Left lobe of liver (tissue), 2 donors: ENCODE data around the gene KCNMB4. TPM values are rescaled to one million over a fixed set of nuclear protein-coding genes. Genes with fewer than 3 reads are reported as not detected.
"Not testable (repeated sequence)": the region's sequence is repeated elsewhere in the genome, so short reads cannot be mapped to it uniquely, and the experiment has no call there.

Experiments used
- ATAC-seq: fragments of 200-7000 bp; cut with Tn5 transposase; one replicate; pipeline ENCODE4 v1.9.1; 2020; ENCODE audit warnings: mild to moderate bottlenecking, moderate library complexity
- DNase-seq: peaks from one replicate; pipeline ENCODE4 v3.0.0-alpha.2; 2020; ENCODE audit warnings: low spot score
- total RNA-seq: library from RNA; stranded (reverse); gene quantifications from one replicate; pipeline ENCODE4 v1.2.1, GENCODE V29; 2021
- donor health status: DM: no; HTN: no; CAD: no; lungs with moderate emphysema.
- donor health status: DM: no; HTN: yes; CAD: no.

The KCNMB4 gene
- total RNA-seq, 1 donor from 2014 or later: 0.65 TPM

DNA sequence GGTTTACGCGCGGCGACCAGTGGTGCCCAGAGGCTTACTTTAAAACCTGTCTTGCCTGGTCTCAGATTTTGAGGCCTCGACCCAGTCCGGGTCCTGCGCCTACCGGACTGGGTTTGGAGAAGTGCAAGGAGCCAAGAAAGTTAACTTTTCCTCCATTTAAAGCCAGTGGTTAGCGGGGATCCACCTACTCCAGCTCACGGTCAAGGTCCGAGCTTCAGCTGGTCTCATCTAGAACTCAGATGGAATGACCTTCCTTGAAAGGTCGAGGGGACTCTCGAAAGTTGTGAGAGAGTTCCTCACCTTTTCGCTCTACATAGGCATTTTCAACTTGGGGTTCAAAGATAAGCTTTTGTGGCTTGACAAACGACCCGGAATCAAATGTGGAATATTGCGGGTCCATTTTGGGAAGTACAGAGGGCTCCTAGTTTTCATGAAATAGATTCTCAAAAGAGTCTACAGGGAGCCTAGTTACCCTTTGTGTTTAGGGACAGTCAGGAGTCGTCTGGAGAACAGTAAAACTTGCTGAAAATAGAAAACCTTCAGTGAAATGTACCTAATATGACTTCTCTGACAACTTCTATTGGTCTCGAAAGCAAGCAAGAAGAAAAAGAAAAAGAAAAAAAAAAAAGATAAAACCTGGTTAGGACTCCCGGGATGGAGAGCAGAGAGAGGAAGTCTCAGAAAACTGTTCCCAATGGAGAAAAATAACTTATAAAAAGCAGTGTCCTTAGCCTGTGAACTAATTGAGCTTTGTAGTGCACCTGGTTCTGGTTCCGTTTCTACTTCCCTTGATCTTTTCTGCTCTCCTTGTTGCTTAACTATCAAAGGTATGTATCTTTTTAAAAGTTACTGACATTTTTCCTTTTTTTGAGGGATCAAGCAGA lies 1.4 kb downstream of the KCNMB4 start:
- DNase-seq (no peak), ATAC-seq (peak; percentile 6)

DNA sequence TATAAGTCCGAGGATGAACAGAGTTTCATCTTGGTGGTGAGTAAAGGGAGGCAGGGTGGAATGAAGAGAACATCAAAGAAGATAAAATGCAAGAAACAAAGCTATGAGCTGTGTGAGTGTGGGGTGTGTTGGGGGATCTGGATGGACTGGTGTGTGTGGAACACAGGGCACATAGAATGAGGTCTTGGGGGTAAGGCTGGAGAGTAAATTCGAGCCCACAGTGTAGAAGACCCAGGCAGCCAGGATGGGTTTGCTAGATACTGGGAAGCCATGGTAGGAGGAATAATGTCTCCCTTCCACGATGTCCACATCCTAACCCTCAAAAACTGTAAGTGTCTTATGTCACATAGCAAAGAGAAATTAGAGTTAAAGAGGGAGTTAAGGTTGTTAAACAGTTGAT lies 6.8 kb downstream of the KCNMB4 start:
- DNase-seq: no peak
- ATAC-seq: no peak

DNA sequence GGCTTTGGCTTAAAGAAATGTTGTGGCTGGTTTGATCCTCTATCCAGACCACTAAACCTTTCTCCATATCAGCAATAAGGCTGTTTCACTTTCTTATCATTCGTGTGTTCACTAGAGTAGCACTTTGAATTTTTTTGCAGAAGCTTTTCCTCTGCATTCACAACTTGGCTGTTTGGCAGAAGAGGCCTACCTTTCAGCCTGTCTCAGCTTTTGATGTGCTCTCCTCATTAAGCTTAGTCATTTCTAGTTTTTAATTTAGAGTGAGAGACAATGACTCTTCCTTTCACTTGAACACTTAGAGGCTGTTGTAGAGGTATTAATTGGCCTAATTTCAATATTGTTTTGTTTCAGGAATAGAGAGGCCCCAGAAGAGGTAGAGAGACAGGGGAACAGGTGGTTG lies 13.8 kb downstream of the KCNMB4 start:
- no peak for ATAC-seq

DNA sequence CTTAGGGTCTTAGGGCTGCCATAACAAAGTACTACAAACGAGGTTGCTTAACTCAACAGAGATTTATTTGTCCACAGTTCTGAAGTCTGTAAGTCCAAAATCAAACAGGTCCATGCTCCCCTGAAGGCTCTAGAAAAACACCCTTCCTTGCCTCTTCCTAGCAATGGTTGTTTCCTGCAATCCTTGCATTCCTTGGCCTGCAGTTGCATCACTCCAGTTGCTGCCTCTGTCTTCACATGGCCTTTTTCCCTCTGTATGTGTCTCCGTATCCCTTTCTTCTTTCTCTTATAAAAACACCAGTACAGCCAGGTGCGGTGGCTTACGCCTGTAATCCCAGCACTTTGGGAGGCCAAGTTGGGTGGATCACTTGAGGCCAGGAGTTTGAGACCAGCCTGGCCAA lies 17.4 kb downstream of the KCNMB4 start:
- DNase-seq: no peak
- no peak for ATAC-seq

More for the DNA sequence above, 13.8 kb downstream of the KCNMB4 start:
- DNase-seq: no peak

DNA sequence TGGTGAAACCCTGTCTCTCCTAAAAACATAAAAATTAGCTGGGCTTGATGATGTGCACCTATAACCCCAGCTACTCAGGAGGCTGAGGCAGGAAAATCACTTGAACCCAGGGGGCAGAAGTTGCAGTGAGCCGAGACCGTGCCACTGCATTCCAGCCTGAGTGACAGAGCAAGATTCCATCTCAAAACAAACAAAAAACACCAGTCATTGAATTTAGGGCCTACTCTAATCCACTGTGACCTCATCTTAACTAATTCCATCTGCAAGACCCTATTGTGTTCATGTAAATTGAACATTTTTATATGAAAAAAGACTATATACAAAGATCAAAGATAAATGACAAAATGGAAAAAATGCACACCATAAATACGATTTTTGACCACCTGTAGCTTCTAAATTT lies 17.8 kb downstream of the KCNMB4 start:
- no peak for DNase-seq
- no peak for ATAC-seq

DNA sequence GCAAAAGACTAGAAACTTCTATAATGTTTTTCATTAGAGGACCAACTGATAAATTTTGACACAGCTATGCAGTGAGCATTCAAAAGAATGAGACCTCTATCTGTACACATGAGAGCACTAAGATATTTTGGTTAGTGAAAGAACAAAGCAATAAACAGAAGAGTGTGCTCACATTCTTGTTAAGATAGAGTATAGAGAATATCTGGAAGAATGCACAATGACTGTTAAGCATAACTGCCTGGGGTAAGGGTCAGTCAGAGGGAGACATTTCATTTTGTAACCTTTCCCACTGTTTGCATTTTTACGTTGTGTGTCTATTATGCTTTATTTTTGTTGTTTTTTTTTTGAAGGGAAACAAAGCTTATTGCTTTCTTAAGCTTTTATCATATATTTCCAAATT lies 20.7 kb downstream of the KCNMB4 start:
- ATAC-seq (no peak), DNase-seq (no peak)

DNA sequence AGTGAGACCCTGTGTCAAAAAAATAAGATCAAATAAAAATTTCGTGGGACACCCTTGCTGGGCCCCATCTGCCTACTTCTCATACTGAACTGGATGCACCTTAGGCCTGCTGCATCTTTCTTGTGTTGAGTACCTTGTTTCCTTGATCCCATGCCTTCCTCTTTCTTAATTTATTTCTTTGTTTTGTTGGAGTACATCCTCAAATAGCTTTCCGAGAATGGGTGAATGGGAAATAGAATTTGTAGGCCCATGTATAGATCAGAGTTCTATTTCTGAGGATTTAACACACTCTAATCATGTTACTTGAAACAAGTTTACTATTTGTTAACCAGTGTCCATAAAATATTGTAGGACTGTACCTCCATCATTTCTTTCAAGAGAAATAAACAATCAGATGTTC lies 23.6 kb downstream of the KCNMB4 start:
- ATAC-seq (no peak), DNase-seq (no peak)

DNA sequence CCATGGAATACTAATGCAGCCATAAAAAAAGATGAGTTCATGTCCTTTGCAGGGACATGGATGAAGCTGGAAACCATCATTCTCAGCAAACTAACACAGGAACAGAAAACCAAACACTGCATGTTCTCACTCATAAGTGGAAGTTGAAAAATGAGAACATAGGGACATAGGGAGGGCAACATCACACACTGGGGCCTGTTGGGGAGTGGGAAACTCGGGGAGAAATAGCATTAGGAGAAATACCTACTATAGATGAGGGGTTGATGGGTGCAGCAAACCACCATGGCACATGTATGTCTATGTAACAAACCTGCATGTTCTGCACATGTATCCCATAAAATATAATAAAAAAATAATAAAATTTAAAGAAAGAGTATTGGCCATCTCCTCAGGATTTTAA lies 26.5 kb downstream of the KCNMB4 start:
- not testable (repeated sequence) for DNase-seq, ATAC-seq

DNA sequence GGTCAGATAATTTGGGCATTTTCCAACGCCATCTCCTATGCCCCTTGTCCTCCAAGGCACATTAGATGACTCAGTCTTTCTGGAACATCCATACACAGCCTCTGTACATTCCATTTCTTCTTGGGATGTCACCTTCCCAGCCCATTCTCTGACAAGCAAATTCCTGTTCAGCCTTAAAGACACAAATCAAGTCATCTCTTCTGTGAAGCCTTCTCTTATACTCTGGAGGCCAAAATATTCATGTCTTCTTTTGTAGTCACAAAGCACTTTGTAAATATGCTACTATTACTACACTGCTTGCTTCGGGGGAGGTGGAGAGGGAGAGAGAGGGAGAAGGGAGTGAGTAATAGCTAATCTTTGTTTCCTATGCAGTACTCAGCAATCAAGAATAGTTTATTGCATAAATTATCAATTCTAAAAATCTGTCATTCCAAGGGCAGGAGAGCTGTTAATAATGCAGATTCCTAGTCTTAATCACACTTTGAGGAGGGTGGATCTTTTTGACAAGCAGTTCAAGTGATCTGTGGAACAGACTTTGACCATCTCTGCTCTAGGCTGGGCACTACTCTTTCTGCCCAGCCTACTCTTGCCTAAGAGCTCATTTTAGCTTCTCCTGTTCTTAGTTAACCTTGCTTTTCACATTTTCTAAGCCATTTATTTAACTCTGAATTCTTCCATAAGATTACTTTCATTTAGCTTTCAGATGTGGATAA lies 27.9 kb downstream of the KCNMB4 start:
- DNase-seq: no peak

DNA sequence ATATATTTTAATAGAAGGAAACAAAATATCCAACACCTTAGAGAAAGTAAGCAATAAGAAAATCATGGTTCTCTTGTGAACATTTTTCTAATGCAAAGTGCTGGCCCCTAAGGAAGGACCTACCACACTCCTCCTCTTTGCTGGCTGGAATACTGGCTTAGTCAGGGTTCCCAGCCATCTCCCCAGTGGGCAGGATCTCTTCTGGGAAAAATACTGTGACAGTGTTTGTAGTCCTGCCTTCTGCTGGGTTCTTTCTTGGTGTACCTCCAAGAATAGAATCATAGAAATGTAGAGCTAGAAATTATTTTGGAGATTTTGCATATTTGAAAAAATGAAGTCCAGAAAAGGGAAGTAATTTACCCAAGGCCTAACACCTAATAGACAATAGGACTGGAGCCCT lies 31.9 kb downstream of the KCNMB4 start:
- no peak for DNase-seq
- ATAC-seq: no peak

More for the DNA sequence above, 27.9 kb downstream of the KCNMB4 start:
- peak; percentile 64 for ATAC-seq

DNA sequence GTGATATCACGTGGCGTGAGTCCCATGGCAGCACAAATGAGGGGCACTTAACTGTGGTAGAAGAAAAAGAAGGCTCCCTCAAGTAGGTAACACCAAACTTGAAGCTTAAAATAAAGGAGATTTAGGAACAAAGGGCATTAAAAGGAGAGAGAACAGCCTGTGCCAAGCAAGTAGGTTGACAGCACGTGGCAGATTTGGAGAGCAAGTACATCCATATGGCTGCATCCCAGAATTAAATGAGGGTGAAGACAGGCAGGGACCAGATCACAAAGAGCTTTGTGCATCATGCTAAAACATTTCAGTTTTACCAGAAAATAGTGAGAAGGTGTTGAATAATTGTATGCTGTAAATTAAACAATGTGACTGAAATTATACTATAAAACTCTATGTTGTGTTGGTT lies 32.8 kb downstream of the KCNMB4 start:
- no peak for ATAC-seq
- no peak for DNase-seq

DNA sequence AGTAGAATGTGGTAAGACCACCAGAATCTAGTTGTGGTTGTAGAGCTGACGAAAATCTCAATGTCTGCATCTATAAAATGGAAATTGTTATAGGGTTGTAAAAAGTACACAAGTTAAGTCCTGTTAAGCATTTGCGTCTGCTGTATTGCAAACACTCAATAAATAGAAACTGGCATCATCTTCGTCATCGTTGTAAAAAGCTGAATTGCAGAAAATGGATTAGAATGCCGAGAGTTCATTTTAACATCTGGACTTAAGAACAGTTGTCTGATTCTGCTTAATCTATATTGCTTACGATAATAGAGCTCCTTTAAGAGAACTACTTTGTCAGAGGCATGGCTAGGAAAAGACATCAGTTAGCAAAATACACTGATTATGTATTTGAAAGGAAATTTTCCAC lies 33.2 kb downstream of the KCNMB4 start:
- no peak for ATAC-seq
- DNase-seq: no peak

DNA sequence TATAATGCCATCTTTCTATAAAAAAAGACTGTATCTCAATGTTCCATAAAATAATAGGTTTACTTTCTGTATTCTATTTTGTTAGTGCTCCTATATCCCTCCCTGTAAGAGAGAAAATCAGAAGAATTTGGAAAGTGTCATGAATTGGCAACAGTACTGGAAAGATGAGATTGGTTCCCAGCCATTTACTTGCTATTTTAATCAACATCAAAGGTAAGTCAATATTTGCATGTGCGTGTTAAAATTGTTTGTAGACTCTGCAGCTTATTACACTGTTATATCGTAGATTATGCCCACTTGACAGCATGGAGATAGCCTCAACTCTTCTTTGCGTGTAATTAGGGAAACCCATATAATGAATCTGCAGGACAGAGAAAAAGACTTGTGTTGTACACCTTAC lies 34.0 kb downstream of the KCNMB4 start:
- DNase-seq: no peak
- ATAC-seq: no peak

DNA sequence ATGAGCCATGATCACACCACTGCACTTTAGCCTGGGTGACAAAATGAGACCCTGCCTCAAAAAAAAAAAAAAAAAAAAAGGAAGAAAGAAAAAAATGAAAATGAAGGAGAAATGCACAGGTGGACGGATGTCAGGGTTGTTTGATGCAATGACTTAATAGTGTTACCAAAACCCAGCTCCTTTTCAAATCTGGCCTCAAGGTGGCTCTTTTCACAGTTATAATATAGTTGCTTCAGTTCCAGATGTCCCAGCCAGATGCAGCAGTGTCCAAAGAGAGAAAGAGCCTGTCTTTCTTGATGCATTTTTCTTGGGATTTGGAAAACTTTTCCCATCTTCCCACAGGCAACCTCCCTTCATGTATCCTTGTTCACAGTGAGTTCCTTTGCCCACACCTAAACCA lies 36.5 kb downstream of the KCNMB4 start:
- DNase-seq (no peak), ATAC-seq (no peak)

DNA sequence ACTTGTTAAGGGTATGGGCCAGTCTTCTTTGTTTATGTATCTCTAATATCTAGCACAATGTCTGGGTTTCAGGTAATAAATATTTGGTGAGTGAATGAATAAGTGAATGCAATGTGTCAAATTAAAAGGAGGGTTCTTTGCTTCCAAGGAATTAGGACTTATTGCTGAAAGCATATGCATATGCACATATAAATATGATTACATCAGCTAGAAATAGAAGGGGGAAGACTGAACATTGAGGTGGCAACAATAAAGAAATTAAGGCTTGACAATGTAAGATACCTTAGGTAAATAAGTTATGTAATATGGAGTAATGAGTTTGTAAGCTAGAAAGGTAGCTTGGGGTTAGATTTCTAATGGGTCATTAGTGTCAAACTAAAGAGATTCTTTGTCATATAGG lies 37.7 kb downstream of the KCNMB4 start:
- ATAC-seq: no peak
- no peak for DNase-seq

DNA sequence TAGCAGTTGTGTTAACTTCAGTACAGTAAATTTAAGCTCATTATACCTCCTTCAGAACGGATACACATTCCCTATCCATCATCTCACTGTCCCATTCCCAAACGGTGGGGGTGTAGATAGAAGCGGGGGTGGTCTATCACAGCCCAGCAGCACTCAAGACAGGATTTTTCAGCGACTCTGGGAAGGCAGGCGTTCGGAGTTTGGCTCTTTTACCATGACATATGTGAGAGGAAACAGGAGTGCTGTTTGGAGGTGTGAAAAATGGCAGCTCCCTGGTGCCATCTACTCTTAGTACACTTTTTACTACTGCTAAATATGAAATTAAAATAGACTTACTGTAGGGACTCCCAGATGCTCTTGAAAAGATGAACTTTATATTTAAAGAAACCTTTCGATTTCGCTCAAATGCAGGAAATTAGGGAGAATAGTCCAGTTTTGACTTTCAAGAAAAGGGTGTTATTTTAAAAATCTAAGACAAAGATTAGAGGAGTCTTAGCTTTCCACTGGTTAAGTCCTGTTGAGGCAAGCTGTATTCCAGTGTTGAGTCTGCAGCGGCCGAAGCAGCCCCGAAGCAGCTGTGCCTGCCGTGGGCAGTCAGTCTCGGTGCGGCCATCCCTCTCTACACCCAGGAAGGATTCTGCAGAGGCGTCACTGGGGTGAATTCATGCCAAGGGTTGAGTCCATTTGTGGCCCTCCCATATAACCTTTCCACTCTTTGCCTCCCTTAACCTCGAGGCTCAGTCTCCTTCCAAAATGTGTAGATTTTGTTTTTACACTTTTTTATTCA lies 42.1 kb downstream of the KCNMB4 start:
- DNase-seq (no peak), ATAC-seq (no peak)

DNA sequence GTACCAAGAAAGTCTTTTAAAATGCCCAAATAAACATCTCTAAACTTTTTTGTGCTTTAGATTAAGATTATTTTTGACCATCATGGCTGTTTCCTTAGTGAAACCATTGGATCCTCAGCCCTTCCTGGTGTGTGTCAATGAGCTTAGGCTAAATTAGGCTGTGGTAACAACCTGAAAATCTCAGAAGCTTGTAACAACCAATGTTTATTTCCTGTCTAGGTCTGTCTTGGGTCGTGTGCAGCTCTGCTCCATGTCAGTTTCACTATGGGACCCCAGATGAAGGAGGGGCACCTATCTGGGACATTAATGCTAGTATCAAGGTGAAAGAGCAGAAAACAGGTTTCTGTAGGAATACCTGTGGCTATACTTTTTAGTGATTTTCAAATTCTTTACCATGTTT lies 49.9 kb downstream of the KCNMB4 start:
- ATAC-seq (no peak), DNase-seq (no peak)

DNA sequence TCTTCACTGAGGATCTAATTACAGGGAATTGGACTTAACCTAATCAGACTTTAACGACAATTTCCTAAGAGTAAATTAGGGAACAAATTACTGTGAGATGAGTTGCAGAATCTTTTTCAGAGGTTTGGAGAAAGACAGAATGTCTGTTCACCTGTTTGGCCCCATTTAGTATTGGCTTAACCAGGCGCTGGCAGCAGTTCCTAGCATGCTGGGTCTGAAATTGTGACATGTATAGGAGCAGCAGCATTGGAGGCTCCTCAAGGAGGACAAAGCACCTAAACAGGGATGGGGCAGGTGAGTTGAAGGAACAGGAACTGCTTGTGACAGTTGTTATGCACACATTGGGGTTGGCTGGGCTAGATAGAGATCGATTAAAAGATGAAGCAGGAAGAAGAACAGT lies 51.0 kb downstream of the KCNMB4 start:
- no peak for ATAC-seq
- no peak for DNase-seq

DNA sequence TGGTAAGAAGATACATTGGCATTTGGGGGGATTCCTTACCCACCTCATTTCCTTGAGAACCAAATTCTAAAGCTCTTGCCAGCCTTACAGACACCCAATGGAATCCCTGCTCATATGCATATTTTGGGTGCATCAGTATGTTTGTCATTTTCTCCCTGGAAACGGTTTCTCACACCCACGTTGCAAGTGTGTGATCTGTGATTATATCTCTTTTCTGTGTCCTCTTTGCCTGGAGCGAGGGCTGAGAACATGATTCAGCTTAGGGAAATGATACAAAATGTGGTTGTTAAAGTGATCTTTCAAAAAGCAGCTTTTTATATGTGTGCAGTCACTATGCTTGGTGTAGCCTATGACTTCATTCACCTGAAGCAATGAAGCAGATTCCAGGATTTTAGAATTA lies 52.0 kb downstream of the KCNMB4 start:
- DNase-seq (no peak), ATAC-seq (no peak)

DNA sequence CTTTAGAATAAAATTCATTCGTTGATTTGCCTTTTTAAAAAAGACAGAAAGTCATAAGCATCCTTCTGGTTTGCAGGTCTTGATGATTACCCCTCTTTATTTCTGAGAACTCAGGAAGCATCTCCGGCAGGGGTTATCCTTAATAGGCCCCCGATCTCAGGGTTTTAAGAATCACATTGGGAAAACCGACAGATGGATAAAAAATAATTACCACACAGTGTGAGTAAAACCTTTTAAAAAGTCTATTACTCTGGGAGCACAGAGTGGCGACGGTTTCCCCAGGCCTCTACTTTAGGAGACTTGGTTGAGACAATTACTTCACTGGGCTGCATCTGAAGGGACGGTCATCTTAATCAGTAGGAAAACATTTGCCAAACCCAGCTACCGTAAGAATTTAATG lies 56.5 kb downstream of the KCNMB4 start:
- no peak for DNase-seq
- ATAC-seq: no peak

DNA sequence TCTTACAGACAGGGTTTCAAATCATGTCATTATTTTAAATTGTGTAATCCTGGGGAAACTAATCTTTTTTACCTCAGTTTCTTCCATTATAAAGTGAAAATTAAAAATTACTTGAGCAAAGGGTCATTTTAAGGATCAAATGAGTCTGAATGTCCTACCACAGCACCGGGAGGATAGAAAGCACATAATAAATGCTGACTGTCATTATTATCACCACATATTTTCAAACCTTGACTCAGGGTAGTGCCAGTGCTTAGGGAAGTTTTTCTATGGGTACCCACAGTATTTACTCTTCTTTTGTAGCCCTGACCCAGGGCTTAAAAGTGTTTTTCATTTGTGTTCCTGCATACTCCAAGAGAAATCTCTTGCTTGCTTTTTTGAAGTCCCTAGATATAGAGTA lies 60.5 kb downstream of the KCNMB4 start:
- no peak for DNase-seq
- ATAC-seq: no peak

DNA sequence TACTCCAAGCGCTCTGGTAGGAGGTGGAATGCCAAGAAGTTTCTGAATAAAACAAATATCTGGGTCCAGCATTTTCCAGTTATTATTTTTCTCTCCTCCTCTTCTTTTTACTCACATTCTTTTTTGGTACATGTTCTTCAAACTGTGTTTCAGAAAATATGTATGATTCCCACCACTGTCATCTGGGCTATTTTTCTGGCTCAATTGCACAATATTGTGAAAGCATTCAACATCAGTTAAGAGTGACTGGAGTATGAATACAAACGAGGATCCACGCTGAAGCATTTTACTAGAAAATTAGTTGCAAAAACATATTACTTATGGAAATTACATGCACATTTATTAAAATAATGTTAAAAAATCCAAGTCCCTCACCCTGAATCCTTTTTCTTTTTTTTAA lies 61.5 kb downstream of the KCNMB4 start:
- ATAC-seq: no peak

More for the DNA sequence above, 61.5 kb downstream of the KCNMB4 start:
- DNase-seq: no peak
